ENCODE data around the gene SERPINB2.

The SERPINB2 gene

GRCh38 chr18:63887424-63887823 is at the start of gene SERPINB2:
SERPINB2 (plus strand) TSS chr18:63887705; CDS start chr18:63891445, 3,740 bp downstream.
- DNase-seq (ENCODE audit: low read depth, low spot score) = no peak

- DNase-seq (ENCODE audit: low read depth, low spot score) = no peak
Measured at GRCh38 chr18:63843008-63843407, 44.5 kb upstream of the SERPINB2 start.

- no peak for DNase-seq (ENCODE audit: low read depth, low spot score)
Measured at GRCh38 chr18:63844254-63844653, 43.3 kb upstream of the SERPINB2 start.

- DNase-seq (ENCODE audit: low read depth, low spot score) = no peak
Measured at GRCh38 chr18:63848159-63848558, 39.3 kb upstream of the SERPINB2 start.

GRCh38 chr18:63850020-63850419 is 37.5 kb upstream of the SERPINB2 start:
- no peak for DNase-seq (ENCODE audit: low read depth, low spot score)

- DNase-seq (ENCODE audit: low read depth, low spot score) = no peak
Measured at GRCh38 chr18:63850636-63851035, 36.9 kb upstream of the SERPINB2 start.

- no peak for DNase-seq (ENCODE audit: low read depth, low spot score)
Measured at GRCh38 chr18:63858456-63858855, 29.0 kb upstream of the SERPINB2 start.

- no peak for DNase-seq (ENCODE audit: low read depth, low spot score)
Measured at GRCh38 chr18:63859781-63860475, 27.6 kb upstream of the SERPINB2 start.

GRCh38 chr18:63860531-63860930 is 27.0 kb upstream of the SERPINB2 start:
- DNase-seq (ENCODE audit: low read depth, low spot score) = no peak

- no peak for DNase-seq (ENCODE audit: low read depth, low spot score)
Measured at GRCh38 chr18:63867368-63868125, 20.0 kb upstream of the SERPINB2 start.

GRCh38 chr18:63868546-63868945 is 19.0 kb upstream of the SERPINB2 start:
- DNase-seq (ENCODE audit: low read depth, low spot score) = no peak

- no peak for DNase-seq (ENCODE audit: low read depth, low spot score)
Measured at GRCh38 chr18:63869374-63869773, 18.1 kb upstream of the SERPINB2 start.

GRCh38 chr18:63869851-63870250 is 17.7 kb upstream of the SERPINB2 start:
- no peak for DNase-seq (ENCODE audit: low read depth, low spot score)

- DNase-seq (ENCODE audit: low read depth, low spot score) = no peak
Measured at GRCh38 chr18:63871836-63872235, 15.7 kb upstream of the SERPINB2 start.

- DNase-seq (ENCODE audit: low read depth, low spot score) = no peak
Measured at GRCh38 chr18:63872586-63872985, 14.9 kb upstream of the SERPINB2 start.

- no peak for DNase-seq (ENCODE audit: low read depth, low spot score)
Measured at GRCh38 chr18:63878343-63878742, 9.2 kb upstream of the SERPINB2 start.

GRCh38 chr18:63878925-63879324 is 8.6 kb upstream of the SERPINB2 start:
- no peak for DNase-seq (ENCODE audit: low read depth, low spot score)

GRCh38 chr18:63879709-63880108 is 7.8 kb upstream of the SERPINB2 start:
- no peak for DNase-seq (ENCODE audit: low read depth, low spot score)

GRCh38 chr18:63881851-63882250 is 5.7 kb upstream of the SERPINB2 start:
- no peak for DNase-seq (ENCODE audit: low read depth, low spot score)

- no peak for DNase-seq (ENCODE audit: low read depth, low spot score)
Measured at GRCh38 chr18:63882333-63883141, 5.0 kb upstream of the SERPINB2 start.

GRCh38 chr18:63883617-63884016 is 3.9 kb upstream of the SERPINB2 start:
- no peak for DNase-seq (ENCODE audit: low read depth, low spot score)

- no peak for DNase-seq (ENCODE audit: low read depth, low spot score)
Measured at GRCh38 chr18:63888470-63889190, 1.1 kb downstream of the SERPINB2 start.
